SW 1271 (cell line): ENCODE results near the gene DRAXIN.

Experiments used
- DNase-seq, 2 experiments: peaks; one replicate each; lab custom pipeline; 2025; lab: John Stamatoyannopoulos, UW

The DRAXIN gene

DNA sequence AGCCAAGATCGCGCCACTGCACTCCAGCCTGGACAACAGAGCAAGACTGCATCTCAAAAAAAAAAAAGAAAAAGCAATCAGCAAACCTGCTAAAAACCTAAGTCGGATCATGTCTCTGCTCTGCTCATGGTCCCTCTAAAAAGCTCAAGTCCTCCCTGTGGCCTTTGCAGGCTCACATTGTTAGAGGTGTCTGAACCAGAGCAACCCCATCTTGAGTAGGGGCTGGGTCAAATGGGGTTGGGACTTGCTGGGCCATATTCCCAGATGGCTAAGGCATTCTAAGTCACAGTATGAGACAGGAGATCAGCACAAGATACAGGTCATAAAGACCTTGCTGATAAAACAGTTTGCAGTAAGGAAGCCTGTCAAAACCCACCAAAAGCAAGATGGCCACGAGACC, 3.0 kb upstream of the DRAXIN start:
- DNase-seq: no peak

GRCh38 chr1:11690397-11691301, 861 bp upstream of the DRAXIN start:
- DNase-seq: no peak

DNA sequence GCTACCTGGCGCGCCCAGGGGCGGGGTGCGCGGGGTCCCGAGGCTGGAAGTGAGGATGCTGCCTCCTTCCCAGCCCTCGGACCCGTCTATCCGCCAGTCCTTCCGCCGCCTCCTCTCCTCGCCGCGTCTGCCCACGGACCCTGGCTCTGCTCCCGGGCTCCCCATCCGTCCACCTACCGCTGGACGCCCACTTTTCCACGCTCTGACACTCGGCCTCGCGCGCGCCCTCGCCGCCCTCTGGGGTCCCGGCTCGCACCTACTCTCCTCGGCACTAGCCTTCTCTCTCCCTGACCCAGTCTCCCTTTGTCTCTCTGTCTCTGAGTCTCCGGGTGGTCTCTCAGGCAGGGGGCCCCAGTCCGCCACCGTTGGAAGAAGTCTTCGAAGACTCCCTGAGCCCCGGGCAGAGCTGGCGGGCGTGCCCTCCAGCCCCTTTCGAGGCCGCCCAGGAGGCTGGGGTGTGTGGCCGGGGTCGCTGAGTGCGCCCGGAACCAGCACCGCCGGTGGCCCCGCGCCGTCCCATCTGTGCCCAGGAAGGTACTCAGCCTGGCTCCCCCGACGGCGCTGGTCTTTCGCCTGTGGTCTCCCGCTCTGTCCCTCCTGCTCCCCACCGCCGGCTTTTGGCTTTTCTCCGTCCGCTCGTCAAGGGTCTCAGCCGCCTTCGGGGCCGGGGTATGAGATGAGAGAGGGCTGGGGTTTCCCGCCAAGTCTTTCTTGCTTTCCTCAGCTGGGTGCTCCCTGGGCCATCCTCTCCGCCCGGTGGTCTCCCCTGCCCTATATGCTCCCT, 610 bp downstream of the DRAXIN start:
- no peak for DNase-seq

- peak; percentile 8 to 64 for DNase-seq
Observed at GRCh38 chr1:11693024-11693590, 1.6 kb downstream of the DRAXIN start.

- no peak for DNase-seq
Observed at GRCh38 chr1:11693917-11694316, 2.4 kb downstream of the DRAXIN start.

DNA sequence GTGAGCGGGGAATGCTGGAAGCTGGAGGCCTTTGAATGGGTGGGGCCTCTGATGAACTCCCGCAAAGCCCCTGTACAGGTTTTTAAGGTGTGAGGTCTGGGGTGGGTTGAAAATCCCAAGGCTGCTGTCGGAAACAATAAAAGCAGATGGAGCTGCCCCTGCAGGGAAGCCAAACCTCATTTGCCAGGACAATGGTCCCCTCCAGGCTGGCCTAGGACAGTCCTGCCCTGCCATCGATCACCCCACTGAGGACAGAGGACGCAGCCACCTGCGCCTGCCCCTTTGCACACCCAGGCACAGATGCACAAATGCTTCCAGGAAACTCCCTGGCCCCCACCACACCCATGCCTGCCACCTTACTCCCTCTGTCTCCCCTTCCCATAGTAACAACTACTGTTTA, 4.4 kb downstream of the DRAXIN start:
- no peak for DNase-seq

DNA sequence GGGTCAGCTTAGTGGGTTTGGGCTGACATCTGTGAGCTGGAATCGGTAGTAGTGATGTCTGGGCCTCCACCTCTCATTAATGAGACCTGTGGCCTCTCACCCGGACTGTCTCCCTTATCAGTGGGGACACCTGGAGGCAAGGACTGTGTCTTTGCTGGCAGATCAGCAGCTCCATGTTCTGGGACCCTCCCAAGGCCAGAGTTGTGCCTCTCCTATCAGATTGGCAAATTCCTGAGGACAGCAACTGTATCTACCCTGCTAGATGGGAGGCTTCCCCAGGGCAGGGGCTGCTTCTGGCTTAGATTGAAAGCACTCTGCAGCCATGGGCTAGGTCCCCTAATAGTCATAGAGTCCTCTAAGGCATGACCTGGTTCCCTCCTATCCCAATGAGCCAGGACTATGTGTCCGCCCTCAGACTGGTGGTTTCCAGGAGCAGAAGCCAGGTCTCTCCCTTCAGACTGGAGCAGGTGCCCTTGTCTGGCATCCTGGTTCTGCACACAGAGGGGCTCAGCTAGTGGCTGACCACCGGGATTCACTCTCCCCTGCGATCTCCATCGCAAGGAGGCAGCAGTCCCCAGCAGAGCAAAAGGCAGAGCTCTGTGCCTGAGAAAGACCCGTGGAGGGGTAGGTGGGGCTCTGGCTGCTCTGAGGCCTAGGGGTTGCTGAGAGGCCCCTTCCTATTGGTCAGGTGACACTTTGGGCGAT, 5.8 kb downstream of the DRAXIN start:
- no peak for DNase-seq

- DNase-seq: no peak
Observed at GRCh38 chr1:11697893-11698210, 6.3 kb downstream of the DRAXIN start.

DNA sequence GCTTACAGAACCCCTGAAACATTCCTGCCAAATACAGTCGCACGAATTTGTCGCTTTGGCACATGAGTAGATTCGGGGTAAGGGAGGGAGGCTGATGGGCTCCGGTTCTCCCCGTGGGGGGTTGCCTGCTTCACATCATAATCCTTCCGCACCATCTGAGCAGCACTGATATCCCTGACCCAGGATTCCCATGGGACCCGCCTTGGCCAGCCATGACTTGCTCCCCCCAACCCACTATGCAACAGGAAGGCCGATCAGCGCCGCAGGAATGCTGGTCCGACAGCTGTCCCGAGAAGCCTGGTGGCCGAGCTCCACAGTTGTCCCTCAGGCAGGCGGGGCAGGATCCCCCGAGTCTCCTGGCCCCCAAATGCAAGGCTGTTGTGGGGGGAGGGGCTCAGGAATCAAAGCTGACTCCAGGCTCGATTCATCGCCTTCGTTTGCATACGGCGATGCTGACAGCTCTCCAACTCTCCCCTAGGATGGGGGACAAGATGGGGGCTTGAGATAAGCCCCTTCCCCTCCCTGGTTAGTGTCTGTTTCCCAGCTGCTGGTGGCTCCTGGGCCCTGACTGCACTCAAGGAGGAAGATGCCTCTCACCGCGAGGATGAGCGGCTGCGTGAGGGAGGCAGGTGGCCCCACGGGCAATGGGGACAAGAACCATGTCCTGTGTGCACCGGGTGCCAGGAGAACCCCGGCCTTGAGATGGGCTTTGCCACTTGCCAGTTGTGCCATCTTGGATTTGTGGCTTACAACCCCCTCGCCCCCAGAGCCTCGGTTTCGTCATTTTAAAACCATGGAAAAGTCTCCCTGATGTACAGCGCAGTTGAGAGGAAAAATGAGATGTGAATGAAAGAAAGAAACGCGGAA, 9.3 kb downstream of the DRAXIN start:
- DNase-seq: no peak

GRCh38 chr1:11701551-11701961, 10.0 kb downstream of the DRAXIN start:
- no peak for DNase-seq

- no peak for DNase-seq
Observed at GRCh38 chr1:11701981-11702803, 10.7 kb downstream of the DRAXIN start.

DNA sequence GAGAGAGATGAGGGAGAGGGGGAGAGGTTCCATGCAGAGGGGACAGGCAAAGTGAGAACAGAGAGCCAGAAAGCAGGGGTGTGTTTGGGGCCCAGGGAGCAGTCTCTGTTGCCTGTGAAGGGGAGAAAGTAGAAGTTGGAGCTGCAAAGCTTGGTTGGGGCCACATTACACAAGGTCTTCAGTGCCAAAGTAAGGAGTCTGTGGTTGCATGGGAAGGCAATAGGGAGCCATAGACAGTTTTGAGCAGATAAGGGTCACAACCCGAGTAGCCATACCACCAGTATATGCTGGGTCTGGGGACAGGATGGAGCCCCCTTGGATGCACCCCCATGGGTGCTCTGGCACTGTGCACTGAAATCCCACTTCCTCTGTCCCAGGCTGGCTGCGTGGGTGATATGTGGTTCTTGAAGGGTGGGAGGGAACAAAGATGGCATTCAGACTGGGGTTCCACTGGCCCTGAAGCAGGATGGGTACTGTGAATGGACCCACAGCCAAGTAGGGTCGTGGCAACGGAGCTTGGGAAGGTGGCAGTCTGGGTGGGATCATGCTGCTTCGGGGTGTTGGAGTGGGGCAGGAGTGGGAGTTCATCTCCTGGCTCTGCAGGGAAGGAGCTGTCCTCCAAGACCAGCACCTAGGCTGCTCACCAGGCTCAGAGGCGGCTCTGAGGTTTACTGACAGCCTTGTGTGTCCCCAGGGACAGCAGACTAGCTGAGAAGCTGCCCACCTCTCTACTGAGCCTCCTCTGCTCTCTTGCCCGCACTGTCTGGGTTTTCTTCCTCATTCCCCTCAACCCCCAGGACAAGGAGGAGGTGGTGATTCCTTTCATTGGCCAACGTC, 12.1 kb downstream of the DRAXIN start:
- no peak for DNase-seq

GRCh38 chr1:11704194-11704529, 12.7 kb downstream of the DRAXIN start:
- DNase-seq: no peak

DNA sequence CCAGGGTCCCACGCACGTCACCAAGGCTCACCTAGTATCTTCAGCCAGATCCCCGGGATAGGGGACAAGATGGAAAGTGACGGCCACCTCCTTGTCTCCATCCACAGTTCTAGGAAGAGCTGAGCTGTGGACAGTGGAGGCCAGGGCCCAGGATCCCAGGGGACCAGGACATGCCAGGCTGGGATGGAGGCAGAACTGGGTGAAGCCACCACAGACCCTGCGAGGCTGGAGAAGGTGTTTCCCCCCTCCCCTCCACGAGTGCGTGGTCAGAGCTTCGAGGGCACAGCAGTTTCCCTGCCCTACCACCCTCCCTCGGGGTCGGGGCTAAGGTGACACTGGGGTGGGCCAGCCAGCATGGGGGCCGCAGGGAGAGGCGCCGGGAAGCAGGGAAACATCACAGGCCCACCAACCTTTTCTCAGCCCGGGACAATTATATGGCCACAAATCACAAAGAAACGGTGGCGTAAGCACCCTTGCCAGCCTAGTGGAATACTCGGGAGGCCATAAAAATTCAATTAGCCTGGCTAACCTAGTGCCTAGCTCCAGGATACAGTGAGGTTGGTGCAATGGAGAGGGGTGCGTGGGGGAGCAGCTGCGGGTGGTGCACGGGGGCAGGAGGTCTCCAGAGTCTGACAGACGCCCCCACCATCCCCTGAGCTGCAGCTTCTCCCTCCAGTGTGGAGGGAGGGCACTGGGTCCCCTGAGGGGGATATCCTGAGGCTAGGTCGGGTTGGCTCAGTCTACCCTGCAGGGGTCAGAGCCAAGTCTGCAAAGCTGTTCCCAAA, 13.4 kb downstream of the DRAXIN start:
- DNase-seq: no peak

DNA sequence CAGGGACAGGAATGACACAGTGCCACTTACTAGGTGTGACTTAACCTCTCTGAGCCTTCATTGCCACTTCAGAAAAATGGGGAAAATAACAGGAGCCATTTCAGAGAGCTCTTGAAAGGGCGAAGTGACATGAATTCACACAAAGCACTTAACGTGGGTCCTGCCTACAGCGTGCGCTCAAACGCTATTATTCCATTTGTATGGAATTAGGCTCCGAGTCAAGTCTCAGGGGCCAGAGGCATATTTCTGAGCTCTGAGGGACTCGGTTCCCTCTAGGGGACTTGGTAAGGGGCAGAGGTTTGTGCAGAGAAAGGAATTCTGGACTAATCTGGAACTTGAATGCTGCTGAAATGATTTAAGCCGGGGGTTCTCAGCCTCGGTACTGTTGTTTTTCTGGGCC, 14.1 kb downstream of the DRAXIN start:
- DNase-seq: no peak

- no peak for DNase-seq
Observed at GRCh38 chr1:11706292-11706691, 14.8 kb downstream of the DRAXIN start.

DNA sequence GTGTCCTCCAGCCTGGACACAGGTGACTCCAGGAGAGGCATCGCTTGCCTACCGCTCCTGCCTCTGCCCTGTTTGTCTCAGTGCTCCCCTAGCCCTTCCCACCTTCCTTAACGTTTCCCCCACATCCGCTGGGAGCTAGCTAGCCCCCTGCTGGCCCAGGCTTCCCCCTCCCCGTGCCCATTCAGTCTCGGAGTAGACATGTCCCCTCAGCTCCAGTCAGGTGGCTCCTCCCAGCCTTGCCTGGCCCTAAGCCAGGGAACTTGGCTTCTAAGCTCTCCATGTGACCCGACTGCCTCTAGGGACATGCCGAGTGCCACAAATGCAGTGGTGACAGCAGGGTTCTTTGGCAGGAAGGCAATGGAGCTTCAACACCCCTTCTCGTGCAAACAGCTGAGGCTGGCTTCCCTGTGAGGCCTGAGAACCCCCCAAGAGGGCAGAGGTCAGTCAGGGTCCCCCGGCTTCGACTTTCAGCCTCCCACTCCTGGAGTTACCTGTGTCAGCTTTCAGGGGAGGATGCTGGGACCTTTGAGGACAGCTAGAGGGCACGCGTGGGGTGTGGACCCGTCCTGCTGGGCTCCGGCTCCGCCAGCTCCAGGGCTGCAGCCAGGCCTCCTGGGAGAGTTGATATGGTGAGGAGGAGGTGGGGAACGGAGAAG, 16.2 kb downstream of the DRAXIN start:
- DNase-seq: no peak
